H1 (cell line): Measurements from ENCODE around the gene PROK2. TPM values are rescaled to one million over a fixed set of nuclear protein-coding genes. Genes with fewer than 3 reads are reported as not detected.

Source experiments
- GTF2F1 ChIP-seq: IDR thresholded peaks from 2 replicates; pipeline ENCODE4 v1.6.1; 2012; ENCODE audit warnings: low read depth, low read length, improper control_type of control experiment, borderline replicate concordance
- POLR2AphosphoS5 ChIP-seq: IDR thresholded peaks from 2 replicates; pipeline ENCODE4 v1.6.1; 2011; ENCODE audit warnings: low read depth, low read length
- TCF12 ChIP-seq: IDR thresholded peaks from 2 replicates; pipeline ENCODE4 v1.6.1; 2011; ENCODE audit warnings: low read depth, mild to moderate bottlenecking, low read length
- TEAD4 ChIP-seq: IDR thresholded peaks from 2 replicates; pipeline ENCODE4 v1.6.1; 2012; ENCODE audit warnings: low read depth, low read length, inconsistent platforms, mixed read lengths
- polyA plus RNA-seq, 7 experiments: library from polyadenylated mRNA; depleted of rRNA in 3 of 7; stranded (reverse) in 5 of 7; unstranded in 2 of 7; fragments of >200 nt in 5 of 7; fragments of 200-250 nt in 2 of 7; gene quantifications; 1 replicate in 5 of 7; 2 replicates in 1 of 7; 4 replicates in 1 of 7; pipeline versions ENCODE4 v1.2.1 to v1.2.3, GENCODE V29; 2011 to 2013; ENCODE audit warnings: missing spikeins in 2 of 7, mixed read lengths in 2 of 7
- total RNA-seq: library from RNA; stranded (reverse); fragmentation: NEBNext Ultra II Directional; extraction: Animal tissue kit (Norgen Biotek cat#: 25700); gene quantifications from 2 replicates; pipeline ENCODE4 v1.2.1, GENCODE V29; 2021
- TF ChIP-seq, protein P1 (sequence below): IDR thresholded peaks from 2 replicates; pipeline ENCODE4 v1.6.1; 2011; ENCODE audit warnings: low read length, improper control_type of control experiment

The PROK2 gene
- total and polyA plus RNA-seq, 2 of the 8 experiments (the other 6 are each of a cell fraction or from before 2014, with no cell fraction given), result 0.50 to 1.8 TPM

DNA sequence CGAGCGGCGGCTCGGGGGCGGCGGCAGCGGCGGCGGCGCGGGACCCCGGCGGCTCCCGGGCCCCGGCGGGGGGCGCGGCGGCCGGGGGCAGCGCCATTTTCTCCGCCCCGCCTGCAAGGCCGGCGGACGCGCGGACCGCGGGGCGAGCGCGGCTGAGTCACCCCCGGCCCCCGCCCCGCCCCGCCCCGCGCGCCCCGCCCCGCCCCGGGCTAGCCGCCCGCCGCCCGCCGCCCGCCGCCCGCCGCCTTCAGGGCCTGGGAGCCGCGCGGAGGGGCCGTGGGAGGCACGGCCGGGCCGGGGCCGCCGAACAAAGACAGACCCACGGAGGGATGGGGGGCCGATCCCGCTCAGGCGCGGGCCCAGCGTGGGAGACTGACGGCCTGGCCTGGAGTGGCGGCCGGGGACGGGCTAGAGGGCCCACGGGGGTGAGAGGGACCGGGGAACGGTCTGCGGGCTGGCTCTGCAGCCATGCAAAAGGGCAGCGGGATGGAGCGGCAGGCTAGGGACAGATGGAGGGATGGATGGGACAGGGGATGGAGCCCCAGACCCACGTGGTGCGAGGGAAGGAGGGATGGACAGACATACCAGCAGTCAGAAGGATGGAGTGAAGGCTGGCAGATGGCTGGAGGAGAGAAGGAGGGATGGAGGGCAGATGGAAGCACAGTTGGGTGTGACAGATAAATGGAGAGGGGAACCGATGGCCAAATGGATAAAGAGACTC is 59.5 kb downstream of the PROK2 start, which contains the start of gene EIF4E3 (continued):
- TF ChIP-seq, protein P1, sequence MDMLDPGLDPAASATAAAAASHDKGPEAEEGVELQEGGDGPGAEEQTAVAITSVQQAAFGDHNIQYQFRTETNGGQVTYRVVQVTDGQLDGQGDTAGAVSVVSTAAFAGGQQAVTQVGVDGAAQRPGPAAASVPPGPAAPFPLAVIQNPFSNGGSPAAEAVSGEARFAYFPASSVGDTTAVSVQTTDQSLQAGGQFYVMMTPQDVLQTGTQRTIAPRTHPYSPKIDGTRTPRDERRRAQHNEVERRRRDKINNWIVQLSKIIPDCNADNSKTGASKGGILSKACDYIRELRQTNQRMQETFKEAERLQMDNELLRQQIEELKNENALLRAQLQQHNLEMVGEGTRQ, result peak; percentile 31; the same call in 1 of the 2 replicates
- TF ChIP-seq POLR2AphosphoS5, result peak; percentile 53; the same call in 1 of the 2 replicates
- no peak for TF ChIP-seq GTF2F1
- no peak for TF ChIP-seq TCF12
- 0 out of 2 replicates have a peak, but pooled peaks have one; percentile 36 for TF ChIP-seq TEAD4
- TF ChIP-seq, all 59 proteins: peak for 11
